Neuronal stem cell (in vitro differentiated cells): ENCODE data around the gene CNNM4.

Source experiments
- DNase-seq: peaks from one replicate; pipeline ENCODE4 v3.0.0-alpha.2; 2013; ENCODE audit warnings: low spot score
- H2AFZ ChIP-seq: one replicate; pipeline ENCODE4 v1.6.1; 2013; ENCODE audit warnings: mild to moderate bottlenecking, low read length, inconsistent platforms
- H2AK5ac ChIP-seq: 2 replicates; pipeline ENCODE4 v1.6.1; 2013; ENCODE audit warnings: low read depth, mild to moderate bottlenecking, inconsistent platforms, low read length, moderate library complexity, mixed read lengths
- H2BK120ac ChIP-seq: 2 replicates; pipeline ENCODE4 v1.6.1; 2013; ENCODE audit warnings: low read depth, mild to moderate bottlenecking, inconsistent platforms, low read length, moderate library complexity, mixed read lengths
- H2BK12ac ChIP-seq: one replicate; pipeline ENCODE4 v1.6.1; 2013; ENCODE audit warnings: low read length, inconsistent platforms
- H2BK15ac ChIP-seq: 2 replicates; pipeline ENCODE4 v1.6.1; 2013; ENCODE audit warnings: mild to moderate bottlenecking, low read length, inconsistent platforms, mixed read lengths
- H2BK5ac ChIP-seq: one replicate; pipeline ENCODE4 v1.6.1; 2013; ENCODE audit warnings: inconsistent platforms, mild to moderate bottlenecking, low read length, moderate library complexity
- H3K14ac ChIP-seq: one replicate; pipeline ENCODE4 v1.6.1; 2013; ENCODE audit warnings: low read length, inconsistent platforms
- H3K18ac ChIP-seq: 2 replicates; pipeline ENCODE4 v1.6.1; 2013; ENCODE audit warnings: low read length, inconsistent platforms
- H3K23ac ChIP-seq: 2 replicates; pipeline ENCODE4 v1.6.1; 2013; ENCODE audit warnings: low read depth, mild to moderate bottlenecking, mixed read lengths, low read length, inconsistent platforms; ENCODE audit not compliant: poor library complexity
- H3K27ac ChIP-seq: replicated peaks from 3 replicates; pipeline ENCODE4 v1.5.1; 2013; ENCODE audit warnings: low read length, inconsistent platforms
- H3K27me3 ChIP-seq, 3 experiments: 2 replicates each; pipeline ENCODE4 v1.6.1; 2013; ENCODE audit warnings: low read length in 3 of 3, mild to moderate bottlenecking in 2 of 3, inconsistent platforms in 1 of 3, low read depth in 1 of 3, mixed read lengths in 1 of 3, moderate library complexity in 1 of 3; ENCODE audit not compliant: control insufficient read depth in 3 of 3, insufficient read depth in 3 of 3
- H3K36me3 ChIP-seq, 2 donors: replicated peaks in 1 of 2; 2 replicates each; pipeline ENCODE4 v1.6.1; 2013; ENCODE audit warnings: low read length in 2 of 2; ENCODE audit not compliant: control insufficient read depth in 2 of 2, insufficient read depth in 2 of 2
- H3K4ac ChIP-seq: 2 replicates; pipeline ENCODE4 v1.6.1; 2013; ENCODE audit warnings: inconsistent platforms, mild to moderate bottlenecking, low read length, moderate library complexity
- H3K4me1 ChIP-seq, 2 donors: 1 replicate in 1 of 2; 2 replicates in 1 of 2; pipeline ENCODE4 v1.6.1; 2013; ENCODE audit warnings: low read length in 2 of 2, low read depth in 1 of 2; ENCODE audit not compliant: control insufficient read depth in 2 of 2, insufficient read depth in 1 of 2
- H3K4me2 ChIP-seq: one replicate; pipeline ENCODE4 v1.6.1; 2013; ENCODE audit warnings: mild to moderate bottlenecking, low read length, inconsistent platforms; ENCODE audit not compliant: insufficient read depth, poor library complexity, severe bottlenecking
- H3K4me3 ChIP-seq, 2 donors: 2 replicates each; pipeline ENCODE4 v1.5.1; 2013; ENCODE audit warnings: low read length in 2 of 2, mild to moderate bottlenecking in 2 of 2, inconsistent platforms in 1 of 2, moderate library complexity in 1 of 2
- H3K79me1 ChIP-seq: one replicate; pipeline ENCODE4 v1.6.1; 2013; ENCODE audit warnings: low read depth, mild to moderate bottlenecking, inconsistent platforms, low read length, moderate library complexity
- H3K9ac ChIP-seq: one replicate; pipeline ENCODE4 v1.6.1; 2013; ENCODE audit warnings: mild to moderate bottlenecking, low read depth, low read length, inconsistent platforms; ENCODE audit not compliant: poor library complexity
- H3K9me3 ChIP-seq, 2 donors: replicated peaks in 1 of 2; 2 replicates each; pipeline versions ENCODE3 to v1.6.1; 2013; ENCODE audit warnings: low read length in 2 of 2, mild to moderate bottlenecking in 2 of 2, inconsistent platforms in 1 of 2, low read depth in 1 of 2, mixed read lengths in 1 of 2, moderate library complexity in 1 of 2; ENCODE audit not compliant: control insufficient read depth in 2 of 2, insufficient read depth in 1 of 2
- H4K8ac ChIP-seq: one replicate; pipeline ENCODE4 v1.6.1; 2013; ENCODE audit warnings: low read depth, mild to moderate bottlenecking, inconsistent platforms, low read length, moderate library complexity
- H4K91ac ChIP-seq: one replicate; pipeline ENCODE4 v1.6.1; 2013; ENCODE audit warnings: low read length, low read depth, mild to moderate bottlenecking, inconsistent platforms; ENCODE audit not compliant: poor library complexity
- WGBS, 2 donors: extraction: QIAGEN DNeasy Blood & Tissue Kit; methylation state at CpG; one replicate each; pipeline ENCODE4 v1.1.7; 2013; ENCODE audit warnings: missing lambda C conversion rate in 2 of 2, mixed read lengths in 1 of 2; ENCODE audit not compliant: insufficient read length in 2 of 2, insufficient replicate concordance in 1 of 2; ENCODE audit errors: extremely low coverage in 2 of 2; 5-methylcytosine and 5-hydroxymethylcytosine counted together

Gene CNNM4

GRCh38 chr2:96848264-96848663, 87.6 kb downstream of the CNNM4 start:
- Histone ChIP-seq H2BK12ac (no peak overlapping the region), H3K9me3 (no peaks in the 10 kb centered on the region)
- no peak for DNase-seq

DNA sequence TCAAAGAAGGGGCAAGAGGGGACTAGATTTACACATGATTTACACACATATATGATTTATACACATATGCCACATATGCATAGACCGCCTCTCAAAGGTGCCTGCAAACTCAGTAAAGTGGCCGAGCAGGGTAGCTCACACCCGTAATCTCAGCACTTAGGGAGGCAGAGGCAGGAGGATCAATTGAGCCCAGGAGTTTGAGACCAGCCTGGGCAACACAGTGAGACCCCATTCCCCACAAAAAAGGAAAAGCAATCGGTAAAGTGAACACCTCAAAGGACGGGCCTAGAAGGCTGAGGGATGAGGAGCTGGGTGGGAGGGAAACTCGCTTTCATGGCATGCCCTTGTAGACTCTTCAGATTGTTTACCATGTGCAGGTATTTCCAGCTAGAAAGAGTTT, 92.0 kb downstream of the CNNM4 start:
- peaks cover 19 to 59% of the 10 kb centered on the region in 2 donors for H3K36me3 ChIP-seq
- peak overlapping the region; percentile 13 for H3K9ac ChIP-seq
- DNase-seq = no peak
- no peak overlapping the region for H3K14ac ChIP-seq
- no peak overlapping the region for H3K18ac ChIP-seq
- no peak overlapping the region for H2BK12ac ChIP-seq
- no CpG with 5 or more reads among the region's 6 CpGs for WGBS, 2 donors
- H2AFZ ChIP-seq = no peak overlapping the region
- no peak overlapping the region for H4K8ac ChIP-seq
- H2BK120ac ChIP-seq = no peak overlapping the region
- H2BK15ac ChIP-seq = no peak overlapping the region
- no peak overlapping the region for H2BK5ac ChIP-seq
- no peaks in the 10 kb centered on the region for H3K9me3 ChIP-seq
- H4K91ac ChIP-seq = no peak overlapping the region
- no peak overlapping the region for H3K4me2 ChIP-seq
- H3K23ac ChIP-seq = no peak overlapping the region
- H3K79me1 ChIP-seq = peaks cover 5% of the 10 kb centered on the region
- no peak overlapping the region for H3K4ac ChIP-seq
- H3K4me3 ChIP-seq = no peak overlapping the region
- H3K27ac ChIP-seq = no peak overlapping the region
- H3K4me1 ChIP-seq = peaks cover 7 to 11% of the 10 kb centered on the region in 2 donors
- H2AK5ac ChIP-seq = no peak overlapping the region
- H3K27me3 ChIP-seq = no peaks in the 10 kb centered on the region

More at GRCh38 chr2:96848264-96848663, 87.6 kb downstream of the CNNM4 start:
- no peak overlapping the region for H3K9ac ChIP-seq
- no peak overlapping the region for H2BK5ac ChIP-seq
- peak overlapping the region; percentile 17 for H3K18ac ChIP-seq
- H3K4ac ChIP-seq = no peak overlapping the region
- WGBS, 2 donors = no CpG with 5 or more reads among the region's 9 CpGs
- H4K91ac ChIP-seq = no peak overlapping the region
- peaks cover 1 to 8% of the 10 kb centered on the region in 2 donors for H3K4me1 ChIP-seq
- H3K14ac ChIP-seq = no peak overlapping the region
- no peak overlapping the region for H2BK120ac ChIP-seq
- peaks cover 20 to 59% of the 10 kb centered on the region in 2 donors for H3K36me3 ChIP-seq
- H3K4me3 ChIP-seq = no peak overlapping the region
- H3K27ac ChIP-seq = peak overlapping the region; percentile 36
- H3K79me1 ChIP-seq = peaks cover 3% of the 10 kb centered on the region
- H3K27me3 ChIP-seq = no peaks in the 10 kb centered on the region
- H2AK5ac ChIP-seq = peak overlapping the region; percentile 56
- no peak overlapping the region for H2AFZ ChIP-seq
- no peak overlapping the region for H3K4me2 ChIP-seq
- H2BK15ac ChIP-seq = no peak overlapping the region
- no peak overlapping the region for H4K8ac ChIP-seq
- H3K23ac ChIP-seq = peak overlapping the region; percentile 80

DNA sequence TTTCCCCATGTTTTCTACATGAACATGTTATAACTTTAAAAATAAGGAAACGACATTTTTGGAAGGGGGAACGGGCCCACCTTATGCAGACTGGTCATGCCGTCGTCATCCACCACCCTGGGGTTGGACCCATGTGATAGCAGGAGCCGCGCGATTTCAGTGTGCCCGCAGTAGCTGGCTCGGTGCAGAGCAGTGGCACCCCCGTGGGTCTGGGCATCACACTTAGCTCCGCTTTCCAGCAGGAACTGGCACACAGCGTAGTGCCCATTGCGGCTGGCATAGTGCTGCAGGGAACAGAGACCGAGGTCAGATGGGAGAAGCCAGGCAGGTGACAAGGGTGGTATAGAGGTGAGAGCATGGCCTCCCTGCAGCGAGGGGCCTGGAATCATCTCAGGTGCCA, 92.6 kb downstream of the CNNM4 start:
- no peak overlapping the region for H2BK12ac ChIP-seq
- no peak overlapping the region for H3K4me3 ChIP-seq
- no peak overlapping the region for H3K18ac ChIP-seq
- no peak overlapping the region for H3K4me2 ChIP-seq
- H3K27me3 ChIP-seq = no peaks in the 10 kb centered on the region
- peak overlapping the region; percentile 22 for H3K23ac ChIP-seq
- H2BK5ac ChIP-seq = no peak overlapping the region
- H2BK120ac ChIP-seq = no peak overlapping the region
- H3K14ac ChIP-seq = no peak overlapping the region
- H3K27ac ChIP-seq = no peak overlapping the region
- H3K36me3 ChIP-seq = peaks cover 16 to 53% of the 10 kb centered on the region in 2 donors
- H3K79me1 ChIP-seq = peaks cover 5% of the 10 kb centered on the region
- no peaks in the 10 kb centered on the region for H3K9me3 ChIP-seq
- peaks cover 7 to 11% of the 10 kb centered on the region in 2 donors for H3K4me1 ChIP-seq
- no peak overlapping the region for H3K9ac ChIP-seq
- no CpG with 5 or more reads among the region's 15 CpGs for WGBS, 2 donors
- no peak overlapping the region for H3K4ac ChIP-seq
- H2AK5ac ChIP-seq = no peak overlapping the region
- H2BK15ac ChIP-seq = no peak overlapping the region
- H2AFZ ChIP-seq = no peak overlapping the region
- H4K91ac ChIP-seq = no peak overlapping the region
- no peak for DNase-seq
- H4K8ac ChIP-seq = no peak overlapping the region

- H4K8ac ChIP-seq = no peak overlapping the region
- H3K9ac ChIP-seq = peak overlapping the region; percentile 93
- H3K4ac ChIP-seq = peak overlapping the region; percentile 15
- no peak overlapping the region for H3K27ac ChIP-seq
- H3K4me2 ChIP-seq = peak overlapping the region; percentile 79
- peaks cover 21 to 44% of the 10 kb centered on the region in 2 donors for H3K36me3 ChIP-seq
- H3K4me1 ChIP-seq = peaks cover 11% of the 10 kb centered on the region in 2 donors
- peaks cover 2% of the 10 kb centered on the region for H3K79me1 ChIP-seq
- peak overlapping the region; percentile 95 for H2AFZ ChIP-seq
- H3K14ac ChIP-seq = no peak overlapping the region
- peak overlapping the region; percentile 99 for H3K18ac ChIP-seq
- H3K27me3 ChIP-seq = no peaks in the 10 kb centered on the region
- H2BK15ac ChIP-seq = peak overlapping the region; percentile 69
- H2AK5ac ChIP-seq = peak overlapping the region; percentile 89
- H3K9me3 ChIP-seq = no peaks in the 10 kb centered on the region
- no peak overlapping the region for H2BK12ac ChIP-seq
- peak overlapping the region; percentile 0 for H2BK5ac ChIP-seq
- H3K23ac ChIP-seq = peak overlapping the region; percentile 75
- no CpG with 5 or more reads among the region's 27 CpGs for WGBS, 2 donors
- no peak overlapping the region for H4K91ac ChIP-seq
- H3K4me3 ChIP-seq = peak overlapping the region; percentile 63 to 97
- no peak overlapping the region for H2BK120ac ChIP-seq
- no peak for DNase-seq
Observed at GRCh38 chr2:96856776-96857666, 96.3 kb downstream of the CNNM4 start.
